ENCODE results near the gene GSTCD. TPM values are rescaled to one million over a fixed set of nuclear protein-coding genes. Genes with fewer than 3 reads are reported as not detected.
"Not testable (repeated sequence)": the region's sequence is repeated elsewhere in the genome, so short reads cannot be mapped to it uniquely, and the experiment has no call there.

Gene GSTCD
- total RNA-seq, 2 donors from 2014 or later: 5.1 to 5.7 TPM

DNA sequence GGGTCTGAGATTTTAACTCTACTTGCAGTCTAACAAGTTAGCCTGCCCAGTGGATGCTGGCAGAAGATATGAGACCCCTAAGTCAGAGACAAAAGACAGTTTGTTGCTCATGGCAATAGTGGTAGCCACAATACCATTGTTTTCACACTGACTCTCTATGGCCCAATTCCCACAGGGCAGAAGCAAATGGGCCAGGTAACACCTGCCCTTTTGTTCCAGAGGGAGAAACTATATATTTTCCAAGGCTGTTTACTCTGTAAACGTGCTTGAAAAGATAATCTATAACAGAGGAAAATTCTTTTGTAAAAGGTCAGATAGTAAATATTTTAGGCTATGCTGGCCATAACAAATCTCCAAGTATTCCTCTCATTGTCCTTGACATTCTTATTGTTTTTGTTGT lies 129.5 kb downstream of the GSTCD start:
- DNase-seq: no peak
- Mint-ChIP-seq H3K4me3 (no peak overlapping the region), H3K27me3 (no peaks in the 10 kb centered on the region), H3K36me3 (ENCODE audit: low read depth) (peaks cover 2% of the 10 kb centered on the region), H3K27ac (no peak overlapping the region), H3K4me1 (no peaks in the 10 kb centered on the region)
- no peaks in the 10 kb centered on the region for H3K9me3 ChIP-seq (ENCODE audit: control insufficient read depth, low read length, poor library complexity, severe bottlenecking)
- ATAC-seq: no peak

DNA sequence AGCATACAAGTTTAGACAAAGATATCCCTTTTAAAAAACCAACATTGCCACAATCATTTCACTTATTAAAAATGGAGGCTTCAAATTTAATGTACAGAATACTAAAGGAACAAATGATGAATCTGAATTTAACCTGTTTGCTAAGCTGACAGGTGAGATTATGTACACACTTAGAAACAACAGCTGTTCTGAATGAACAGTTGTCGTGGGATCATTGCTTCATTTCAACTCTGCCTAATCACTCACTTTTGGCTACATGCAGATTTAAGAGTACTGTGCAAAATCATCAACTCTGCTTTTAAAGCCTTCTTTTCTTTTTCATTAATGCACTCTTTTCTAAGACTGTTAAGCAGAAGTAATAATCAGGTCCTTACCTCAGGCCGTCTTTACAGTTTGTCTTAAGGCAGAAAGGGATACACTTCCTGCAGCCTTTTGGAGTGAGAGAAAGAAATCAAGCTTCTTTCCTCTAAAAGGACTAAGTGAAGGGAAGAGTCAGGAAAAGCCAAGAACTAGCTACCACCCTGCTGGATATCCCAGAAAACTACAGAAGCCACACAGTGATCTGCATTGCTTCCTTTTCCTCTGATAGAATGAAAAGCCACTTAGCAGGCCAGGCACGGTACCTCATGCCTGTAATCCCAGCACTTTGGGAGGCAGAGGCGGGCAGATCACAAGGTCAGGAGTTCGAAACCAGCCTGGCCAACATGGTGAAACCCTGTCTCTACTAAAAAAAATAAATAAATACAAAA lies 132.0 kb downstream of the GSTCD start:
- Mint-ChIP-seq H3K36me3 (ENCODE audit: low read depth) (peaks cover 2% of the 10 kb centered on the region), H3K4me3 (no peak overlapping the region)
- no peak for ATAC-seq

DNA sequence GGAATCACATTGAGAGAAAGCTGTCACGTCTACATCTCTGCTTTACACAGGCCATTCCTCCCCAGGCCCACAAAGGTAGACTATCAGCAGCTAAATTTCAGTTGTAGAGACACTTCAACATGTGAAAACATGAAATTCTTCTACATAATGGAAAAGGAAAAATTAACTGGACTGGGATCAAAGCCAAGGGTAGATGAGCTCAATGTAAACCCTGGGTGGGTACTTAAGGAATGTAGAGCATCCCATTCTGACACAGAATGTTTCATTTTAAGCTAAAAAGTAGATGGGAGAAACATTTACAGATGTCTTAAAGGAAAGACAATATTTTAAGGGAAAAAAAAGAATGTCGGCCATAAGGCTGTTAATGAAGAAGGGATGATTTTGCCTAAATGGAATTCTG lies 135.4 kb downstream of the GSTCD start:
- Mint-ChIP-seq H3K36me3 (ENCODE audit: low read depth) (peaks cover under 1% of the 10 kb centered on the region), H3K4me1 (no peaks in the 10 kb centered on the region), H3K4me3 (no peak overlapping the region), H3K27ac (no peak overlapping the region), H3K27me3 (no peaks in the 10 kb centered on the region)
- ATAC-seq (no peak), DNase-seq (no peak)
- H3K9me3 ChIP-seq (ENCODE audit: control insufficient read depth, low read length, poor library complexity, severe bottlenecking): no peaks in the 10 kb centered on the region

More for the DNA sequence above, 132.0 kb downstream of the GSTCD start:
- Mint-ChIP-seq H3K4me1 (no peaks in the 10 kb centered on the region), H3K27me3 (no peaks in the 10 kb centered on the region), H3K27ac (no peak overlapping the region)
- no peak for DNase-seq
- H3K9me3 ChIP-seq (ENCODE audit: control insufficient read depth, low read length, poor library complexity, severe bottlenecking): no peaks in the 10 kb centered on the region

DNA sequence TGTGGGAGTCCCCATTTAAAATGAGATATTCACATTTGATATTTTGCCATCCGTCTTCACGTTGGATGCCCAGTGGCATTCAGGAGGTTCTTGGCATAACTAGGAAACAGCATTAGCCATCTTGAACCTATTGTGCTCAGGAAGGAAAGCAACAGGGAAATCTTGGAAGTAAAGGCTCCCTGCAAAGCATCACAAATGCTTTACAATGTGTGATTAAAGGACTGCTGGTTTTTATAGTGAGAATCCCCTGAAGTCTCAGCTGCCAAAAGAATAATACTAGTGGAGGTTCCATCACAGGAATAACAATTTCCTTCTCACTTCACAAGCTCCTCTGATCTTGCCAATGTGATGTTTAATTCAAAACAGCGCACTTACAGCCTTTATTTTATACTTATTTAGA lies 137.0 kb downstream of the GSTCD start:
- H3K27ac Mint-ChIP-seq: no peak overlapping the region
- H3K9me3 ChIP-seq (ENCODE audit: control insufficient read depth, low read length, poor library complexity, severe bottlenecking): no peaks in the 10 kb centered on the region
- H3K27me3 Mint-ChIP-seq: no peaks in the 10 kb centered on the region
- no peaks in the 10 kb centered on the region for H3K36me3 Mint-ChIP-seq (ENCODE audit: low read depth)
- DNase-seq (no peak), ATAC-seq (no peak)
- no peak overlapping the region for H3K4me3 Mint-ChIP-seq
- H3K4me1 Mint-ChIP-seq: no peaks in the 10 kb centered on the region

DNA sequence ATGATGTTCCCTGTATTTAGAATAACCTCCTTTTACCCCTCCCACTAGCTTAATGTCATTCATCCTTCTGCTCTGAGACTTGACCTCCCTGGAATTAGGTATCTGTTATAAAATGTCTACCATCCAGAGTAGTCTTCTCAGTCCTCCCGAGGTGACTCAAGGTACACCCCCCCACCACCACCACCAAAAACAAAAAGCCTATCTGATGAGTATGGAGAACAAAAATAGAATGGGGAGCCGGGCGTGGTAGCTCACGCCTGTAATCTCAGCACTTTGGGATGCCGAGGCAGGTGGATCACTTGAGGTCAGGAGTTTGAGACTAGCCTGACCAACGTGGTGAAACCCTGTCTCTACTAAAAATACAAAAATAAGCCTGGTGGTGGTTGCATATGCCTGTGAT lies 139.8 kb downstream of the GSTCD start:
- not testable (repeated sequence) for H3K4me3 Mint-ChIP-seq; H3K9me3 ChIP-seq (ENCODE audit: control insufficient read depth, low read length, poor library complexity, severe bottlenecking); DNase-seq; ATAC-seq; H3K36me3 Mint-ChIP-seq (ENCODE audit: low read depth); H3K27me3 Mint-ChIP-seq; H3K4me1 Mint-ChIP-seq; H3K27ac Mint-ChIP-seq

DNA sequence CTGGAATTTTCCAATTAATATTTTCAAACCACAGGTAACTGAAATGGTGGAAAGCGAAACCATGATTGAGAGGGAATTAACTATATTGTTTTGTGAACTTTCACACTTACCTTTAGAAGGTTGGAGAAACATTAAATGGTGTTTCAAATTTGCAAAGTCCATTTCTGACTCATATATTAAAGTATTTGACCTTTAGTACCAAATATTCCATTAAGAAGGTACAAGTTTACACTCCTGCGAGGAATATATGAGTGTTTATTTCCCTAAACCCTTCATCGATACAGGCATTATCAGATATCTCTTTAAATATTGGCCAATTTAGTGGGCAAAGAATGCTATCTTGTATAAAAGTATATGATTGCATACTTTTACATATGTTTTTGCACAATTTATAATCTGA lies 142.6 kb downstream of the GSTCD start:
- Mint-ChIP-seq H3K4me1 (no peaks in the 10 kb centered on the region), H3K4me3 (no peak overlapping the region), H3K27ac (no peak overlapping the region), H3K27me3 (no peaks in the 10 kb centered on the region), H3K36me3 (ENCODE audit: low read depth) (no peaks in the 10 kb centered on the region)
- ATAC-seq (no peak), DNase-seq (no peak)
- no peaks in the 10 kb centered on the region for H3K9me3 ChIP-seq (ENCODE audit: control insufficient read depth, low read length, poor library complexity, severe bottlenecking)

DNA sequence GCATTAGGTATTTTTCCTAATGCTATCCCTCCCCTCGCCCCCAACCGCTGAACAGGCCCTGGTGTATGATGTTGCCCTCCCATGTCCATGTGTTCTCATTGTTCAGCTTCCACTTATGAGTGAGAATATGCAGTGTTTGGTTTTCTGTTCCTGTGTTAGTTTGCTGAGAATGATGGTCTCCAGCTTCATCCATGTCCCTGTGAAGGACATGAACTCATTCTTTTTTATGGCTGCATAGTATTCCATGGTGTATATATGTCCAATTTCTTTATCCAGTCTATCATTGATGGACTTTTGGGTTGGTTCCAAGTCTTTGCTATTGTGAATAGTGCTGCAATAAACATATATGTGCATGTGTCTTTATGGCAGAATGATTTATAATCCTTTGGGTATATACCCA lies 143.6 kb downstream of the GSTCD start:
- not testable (repeated sequence) for H3K9me3 ChIP-seq (ENCODE audit: control insufficient read depth, low read length, poor library complexity, severe bottlenecking); H3K36me3 Mint-ChIP-seq (ENCODE audit: low read depth); H3K27ac Mint-ChIP-seq; H3K4me1 Mint-ChIP-seq; DNase-seq; ATAC-seq; H3K4me3 Mint-ChIP-seq; H3K27me3 Mint-ChIP-seq

DNA sequence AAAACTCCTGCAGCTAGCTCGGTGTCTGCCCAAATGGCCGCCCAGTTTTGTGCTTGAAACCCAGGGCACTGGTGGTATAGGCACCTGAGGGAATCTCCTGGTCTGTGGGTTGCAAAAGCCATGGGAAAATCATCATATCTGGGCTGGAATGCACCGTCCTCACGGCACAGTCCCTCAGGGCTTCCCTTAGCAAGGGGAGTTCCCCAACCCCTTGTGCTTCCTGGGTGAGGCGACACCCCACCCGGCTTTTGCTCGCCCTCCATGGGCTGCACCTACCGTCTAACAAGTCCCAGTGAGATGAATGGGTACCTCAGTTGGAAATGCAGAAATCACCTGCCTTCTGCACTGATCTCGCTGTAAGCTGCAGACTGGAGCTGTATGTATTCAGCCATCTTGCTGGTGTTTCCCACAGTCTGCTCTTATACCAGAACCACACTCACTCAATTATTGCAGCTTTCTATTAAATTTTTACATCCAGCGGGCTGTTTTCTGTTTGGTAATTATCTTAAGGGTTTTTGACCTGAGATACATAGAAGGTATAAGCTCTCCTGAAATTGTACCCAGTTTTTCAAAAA lies 150.0 kb downstream of the GSTCD start:
- H3K27me3 Mint-ChIP-seq: no peaks in the 10 kb centered on the region
- DNase-seq: no peak
- no peak for ATAC-seq
- no peaks in the 10 kb centered on the region for H3K36me3 Mint-ChIP-seq (ENCODE audit: low read depth)
- H3K4me1 Mint-ChIP-seq: no peaks in the 10 kb centered on the region
- no peak overlapping the region for H3K4me3 Mint-ChIP-seq
- H3K9me3 ChIP-seq (ENCODE audit: control insufficient read depth, low read length, poor library complexity, severe bottlenecking): no peaks in the 10 kb centered on the region
- no peak overlapping the region for H3K27ac Mint-ChIP-seq

DNA sequence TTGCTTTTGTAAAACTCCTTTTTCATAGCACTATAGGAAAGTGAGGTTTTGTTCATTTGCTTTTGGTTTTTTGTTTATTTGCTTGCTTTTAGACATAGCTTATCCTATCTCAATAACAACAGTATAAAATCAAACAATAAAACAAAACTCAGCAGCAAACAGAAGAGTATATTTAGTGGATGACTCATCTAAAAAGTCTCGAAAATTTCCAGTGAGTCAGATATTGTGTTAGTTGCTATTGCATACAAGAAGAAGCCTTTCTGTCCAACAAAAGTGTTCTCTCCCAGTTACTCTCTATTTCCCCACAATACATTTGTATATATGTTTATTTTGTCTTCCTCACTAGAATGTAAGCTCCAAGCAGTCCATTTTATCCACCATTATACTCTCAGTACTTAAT lies 150.6 kb downstream of the GSTCD start:
- no peaks in the 10 kb centered on the region for H3K36me3 Mint-ChIP-seq (ENCODE audit: low read depth)
- no peak overlapping the region for H3K27ac Mint-ChIP-seq
- DNase-seq: no peak
- no peak overlapping the region for H3K4me3 Mint-ChIP-seq
- ATAC-seq: no peak
- H3K4me1 Mint-ChIP-seq: no peaks in the 10 kb centered on the region
- no peaks in the 10 kb centered on the region for H3K27me3 Mint-ChIP-seq
- no peaks in the 10 kb centered on the region for H3K9me3 ChIP-seq (ENCODE audit: control insufficient read depth, low read length, poor library complexity, severe bottlenecking)

DNA sequence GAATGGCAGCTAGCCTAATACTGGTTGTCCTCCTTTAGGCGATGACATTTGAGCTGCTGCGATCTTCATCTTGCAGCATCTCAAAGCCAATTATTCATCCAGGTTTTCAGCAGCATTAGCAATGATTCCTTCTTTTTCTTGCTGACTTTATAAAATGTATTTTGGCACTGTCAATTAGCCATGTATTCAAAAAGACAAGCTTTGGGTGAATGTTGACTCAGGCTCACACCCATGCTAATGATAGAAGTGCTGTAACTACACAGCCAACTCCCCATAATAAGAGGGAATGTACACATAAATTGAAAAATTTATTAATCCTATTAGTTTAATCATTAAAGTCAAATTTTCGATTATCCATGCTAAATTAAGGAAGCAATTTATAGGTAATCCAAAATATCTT lies 162.4 kb downstream of the GSTCD start:
- H3K36me3 Mint-ChIP-seq (ENCODE audit: low read depth): no peaks in the 10 kb centered on the region
- H3K27me3 Mint-ChIP-seq: peaks cover 7% of the 10 kb centered on the region
- no peaks in the 10 kb centered on the region for H3K4me1 Mint-ChIP-seq
- no peak overlapping the region for H3K27ac Mint-ChIP-seq
- no peaks in the 10 kb centered on the region for H3K9me3 ChIP-seq (ENCODE audit: control insufficient read depth, low read length, poor library complexity, severe bottlenecking)
- no peak overlapping the region for H3K4me3 Mint-ChIP-seq
- DNase-seq: no peak
- no peak for ATAC-seq

DNA sequence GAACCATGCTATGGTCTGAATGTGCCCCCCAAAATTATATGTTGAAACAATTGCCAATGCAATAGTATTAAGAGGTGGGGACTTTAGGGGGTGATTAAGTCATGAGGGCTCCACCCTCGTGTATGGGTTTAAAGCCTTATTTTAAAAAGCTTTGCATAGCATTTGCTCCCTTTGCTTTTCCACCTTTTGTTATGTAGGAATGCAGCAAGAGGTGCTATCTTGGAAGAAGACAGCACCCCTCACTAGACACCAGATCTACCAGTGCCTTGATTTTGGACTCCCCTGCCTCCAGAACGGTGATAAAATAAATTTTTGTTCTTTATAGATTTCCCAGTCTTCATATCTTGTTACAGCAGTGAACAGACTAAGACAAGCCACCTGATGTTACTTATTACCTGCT lies 163.4 kb downstream of the GSTCD start:
- Mint-ChIP-seq H3K36me3 (ENCODE audit: low read depth) (no peaks in the 10 kb centered on the region), H3K4me1 (no peaks in the 10 kb centered on the region), H3K27me3 (peaks cover 7% of the 10 kb centered on the region), H3K27ac (no peak overlapping the region), H3K4me3 (no peak overlapping the region)
- DNase-seq: no peak
- H3K9me3 ChIP-seq (ENCODE audit: control insufficient read depth, low read length, poor library complexity, severe bottlenecking): no peaks in the 10 kb centered on the region
- ATAC-seq: no peak

DNA sequence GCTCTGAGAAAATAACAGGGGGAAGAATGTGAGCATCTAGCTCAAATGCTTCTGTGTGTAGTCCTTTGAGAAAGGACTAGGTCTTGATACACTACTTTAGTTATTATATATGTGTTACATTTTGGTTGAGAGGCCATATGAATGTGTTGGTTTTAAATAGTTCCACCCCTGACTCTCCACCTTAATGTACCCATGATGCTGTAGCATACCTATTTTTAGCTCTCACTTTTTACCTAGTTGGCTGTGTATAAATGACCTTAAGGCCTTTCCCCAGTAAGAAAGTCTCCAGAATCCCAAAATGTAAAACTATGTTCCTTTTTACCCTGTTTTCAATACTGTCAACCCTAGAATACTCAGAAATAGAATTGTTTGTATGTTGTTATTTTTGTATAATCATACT lies 166.6 kb downstream of the GSTCD start:
- DNase-seq: no peak
- Mint-ChIP-seq H3K36me3 (ENCODE audit: low read depth) (no peaks in the 10 kb centered on the region), H3K4me3 (no peak overlapping the region), H3K4me1 (no peaks in the 10 kb centered on the region), H3K27me3 (peaks cover 7% of the 10 kb centered on the region), H3K27ac (no peak overlapping the region)
- ATAC-seq: no peak
- H3K9me3 ChIP-seq (ENCODE audit: control insufficient read depth, low read length, poor library complexity, severe bottlenecking): no peaks in the 10 kb centered on the region

DNA sequence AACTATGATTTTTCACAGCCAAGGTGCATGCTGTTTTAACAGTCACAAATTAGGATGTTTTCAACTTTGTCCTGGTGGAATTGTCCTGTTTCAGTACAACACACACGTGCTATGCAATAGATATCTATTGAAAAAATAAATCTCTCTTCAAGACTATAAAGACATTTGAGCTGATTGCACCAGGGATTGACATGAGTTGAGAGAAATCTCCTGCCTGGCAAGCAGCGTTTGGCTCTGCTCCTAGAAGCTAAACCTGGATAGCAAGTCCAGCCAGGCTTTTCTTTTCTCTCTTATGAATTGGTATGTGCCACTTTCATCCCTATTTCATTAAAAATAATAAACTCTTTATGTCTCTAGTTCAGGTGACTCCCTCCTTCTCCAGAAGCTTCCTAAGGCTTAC lies 170.1 kb downstream of the GSTCD start:
- ATAC-seq: no peak
- Mint-ChIP-seq H3K27me3 (no peaks in the 10 kb centered on the region), H3K36me3 (ENCODE audit: low read depth) (no peaks in the 10 kb centered on the region), H3K27ac (no peak overlapping the region), H3K4me3 (no peak overlapping the region), H3K4me1 (no peaks in the 10 kb centered on the region)
- no peaks in the 10 kb centered on the region for H3K9me3 ChIP-seq (ENCODE audit: control insufficient read depth, low read length, poor library complexity, severe bottlenecking)
- no peak for DNase-seq

DNA sequence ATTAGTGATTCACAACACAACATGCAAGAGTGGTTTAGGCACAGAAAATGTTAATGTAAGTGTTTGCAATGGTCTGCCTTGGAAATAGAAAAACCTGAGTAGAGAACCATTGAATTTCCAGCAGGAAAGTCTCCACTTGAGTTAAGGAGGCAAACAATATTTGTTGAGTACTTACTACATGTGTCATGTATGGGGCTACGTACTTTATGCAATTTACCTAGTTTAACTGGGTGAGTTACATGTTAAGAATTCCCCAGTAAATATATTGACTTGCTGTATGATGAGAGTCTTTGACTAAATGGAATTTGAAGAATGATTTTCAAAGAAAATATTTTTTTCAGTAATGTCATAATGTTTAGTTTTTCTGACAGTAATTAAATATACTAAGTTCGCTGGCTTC lies 178.9 kb downstream of the GSTCD start:
- ATAC-seq (no peak), DNase-seq (no peak)
- Mint-ChIP-seq H3K27ac (no peak overlapping the region), H3K27me3 (peaks cover 9% of the 10 kb centered on the region), H3K4me1 (no peaks in the 10 kb centered on the region), H3K36me3 (ENCODE audit: low read depth) (no peaks in the 10 kb centered on the region), H3K4me3 (no peak overlapping the region)
- no peaks in the 10 kb centered on the region for H3K9me3 ChIP-seq (ENCODE audit: control insufficient read depth, low read length, poor library complexity, severe bottlenecking)

All from T-helper 17 cell (primary cell).